HG03439 (cell line): Measurements from ENCODE around the gene AQP2.

Experiments used
- ATAC-seq: cut with Tn5 transposase; IDR thresholded peaks from one replicate; pipeline ENCODE4 v1.9.1; 2021; ENCODE audit warnings: mild to moderate bottlenecking, moderate library complexity; ENCODE audit not compliant: unreplicated experiment

Gene AQP2, protein sequence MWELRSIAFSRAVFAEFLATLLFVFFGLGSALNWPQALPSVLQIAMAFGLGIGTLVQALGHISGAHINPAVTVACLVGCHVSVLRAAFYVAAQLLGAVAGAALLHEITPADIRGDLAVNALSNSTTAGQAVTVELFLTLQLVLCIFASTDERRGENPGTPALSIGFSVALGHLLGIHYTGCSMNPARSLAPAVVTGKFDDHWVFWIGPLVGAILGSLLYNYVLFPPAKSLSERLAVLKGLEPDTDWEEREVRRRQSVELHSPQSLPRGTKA

DNA sequence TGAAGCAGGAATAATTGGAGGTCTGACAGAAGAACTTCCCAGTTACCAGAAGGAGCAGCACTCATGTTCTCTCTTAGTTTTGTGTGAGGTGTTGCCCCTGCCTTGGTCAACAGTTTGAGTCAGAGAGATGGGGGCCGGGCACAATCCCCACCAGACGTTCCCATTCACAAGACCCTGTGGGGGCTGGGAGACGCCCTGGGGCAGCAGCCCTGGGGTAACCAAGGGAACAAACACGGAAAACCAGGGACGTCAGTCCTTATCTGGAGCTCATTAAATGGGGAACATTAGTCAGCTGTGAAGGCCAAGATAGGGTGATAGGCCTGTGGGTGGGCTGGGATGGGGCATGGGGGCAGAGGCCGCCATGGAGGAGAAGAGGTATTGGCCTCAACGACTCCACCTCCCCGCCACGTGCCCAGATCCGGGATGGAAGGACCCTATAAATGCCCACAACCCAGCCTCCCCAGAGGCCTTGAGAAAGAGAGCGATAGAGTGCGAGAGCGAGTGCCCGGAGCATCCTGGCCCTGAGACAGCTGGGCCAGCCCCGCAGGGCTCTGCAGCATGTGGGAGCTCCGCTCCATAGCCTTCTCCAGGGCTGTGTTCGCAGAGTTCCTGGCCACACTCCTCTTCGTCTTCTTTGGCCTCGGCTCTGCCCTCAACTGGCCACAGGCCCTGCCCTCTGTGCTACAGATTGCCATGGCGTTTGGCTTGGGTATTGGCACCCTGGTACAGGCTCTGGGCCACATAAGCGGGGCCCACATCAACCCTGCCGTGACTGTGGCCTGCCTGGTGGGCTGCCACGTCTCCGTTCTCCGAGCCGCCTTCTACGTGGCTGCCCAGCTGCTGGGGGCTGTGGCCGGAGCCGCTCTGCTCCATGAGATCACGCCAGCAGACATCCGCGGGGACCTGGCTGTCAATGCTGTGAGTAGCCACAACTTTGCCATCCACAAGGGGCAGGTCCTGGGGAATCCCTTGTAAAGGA, at the start of gene AQP2:
Gene AQP2, plus strand, starts transcription at position 465 of the 979 bp plus-strand sequence. Its CDS starts 94 bp downstream, at position 559.
- ATAC-seq = no peak

- no peak for ATAC-seq
Observed at GRCh38 chr12:49901026-49901425, 49.5 kb upstream of the AQP2 start.

- ATAC-seq = no peak
Observed at GRCh38 chr12:49901986-49902385, 48.6 kb upstream of the AQP2 start.

DNA sequence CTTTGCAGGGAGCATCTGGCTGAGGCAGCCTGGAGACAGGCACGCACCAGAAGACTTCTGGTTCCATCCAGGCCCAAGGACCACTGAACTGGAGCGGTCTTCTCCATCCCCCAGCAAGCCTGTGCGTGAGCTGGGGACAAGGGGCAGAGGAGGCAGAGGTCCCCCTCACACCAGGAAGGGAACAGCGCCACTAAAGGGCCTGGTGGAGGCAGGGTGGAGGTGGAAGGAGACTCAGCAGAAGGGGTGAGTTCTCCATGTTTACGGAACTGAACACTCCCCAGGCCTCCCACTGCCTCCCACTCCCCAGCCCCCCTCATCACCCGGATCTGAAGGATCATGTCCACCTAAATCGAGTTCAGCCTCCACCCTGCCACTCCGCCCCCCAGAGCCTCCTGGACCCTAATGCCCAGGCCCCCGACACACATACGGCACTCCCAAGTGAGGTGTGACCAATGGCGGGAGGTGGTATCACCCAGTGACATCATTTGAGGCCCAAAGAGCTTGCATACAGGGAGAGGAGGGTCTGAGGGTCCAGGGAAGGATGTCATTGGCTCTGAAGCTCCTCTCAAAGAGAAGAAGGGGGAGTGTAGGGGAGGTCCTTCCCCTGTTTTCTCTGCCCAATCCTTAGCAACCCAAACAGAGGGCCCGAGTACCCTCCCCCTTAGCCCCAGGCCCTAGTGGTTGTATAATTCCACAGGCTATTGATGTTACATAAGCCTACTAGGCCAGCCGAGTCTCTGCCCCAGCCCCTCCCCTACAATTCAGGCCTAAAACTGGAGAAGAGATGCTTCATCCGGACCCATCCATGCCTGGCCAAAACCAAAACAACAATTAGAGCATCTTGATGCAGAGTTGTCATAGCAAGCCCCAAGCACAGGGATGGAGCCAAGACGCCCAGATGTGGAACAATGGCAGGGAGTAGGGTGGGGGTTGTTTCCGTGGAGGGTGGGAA, 47.9 kb upstream of the AQP2 start:
- ATAC-seq = no peak

GRCh38 chr12:49903351-49903699, 47.2 kb upstream of the AQP2 start:
- ATAC-seq = no peak

DNA sequence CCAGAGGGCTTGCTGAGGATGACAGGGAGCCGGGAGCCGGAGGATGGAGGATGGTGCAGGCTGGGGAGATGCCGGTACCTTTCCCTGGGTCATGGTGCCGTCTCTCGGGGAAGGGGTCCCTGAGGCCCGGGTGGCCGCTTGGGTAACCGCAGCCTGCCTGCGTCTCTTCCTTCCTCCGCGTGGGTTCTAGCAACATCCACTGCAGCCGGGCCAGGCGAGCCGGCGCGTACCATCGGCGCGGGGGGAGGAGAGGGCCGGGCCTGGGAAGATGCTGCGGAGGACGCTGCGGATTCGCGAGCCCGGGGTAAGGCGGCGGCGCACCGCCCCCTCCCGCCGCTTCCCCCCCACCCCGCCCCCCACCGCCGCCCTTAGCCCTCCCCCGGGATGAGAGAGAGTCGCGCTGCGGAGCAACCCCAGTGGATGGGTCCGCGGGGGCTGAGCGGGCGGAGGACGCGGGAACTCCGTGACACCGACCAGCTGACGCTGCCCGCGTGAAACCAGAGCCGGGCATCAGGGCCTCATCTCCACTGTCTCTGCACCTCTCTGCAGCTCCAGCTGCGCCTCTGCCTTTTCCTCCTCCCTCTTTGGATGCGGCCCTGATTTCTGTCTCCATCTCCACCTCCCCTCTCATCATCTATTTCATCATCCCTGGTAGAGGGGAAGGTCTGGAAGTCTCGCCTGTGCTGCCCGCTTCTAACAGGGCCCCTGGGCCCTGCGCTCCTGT, 46.7 kb upstream of the AQP2 start, which contains the start of gene FAIM2:
Gene FAIM2, minus strand, starts transcription at position 201 of the 724 bp plus-strand sequence. Its CDS starts 108 bp downstream, at position 93.
- ATAC-seq = no peak

- ATAC-seq = no peak
Observed at GRCh38 chr12:49904601-49905000, 45.9 kb upstream of the AQP2 start.

DNA sequence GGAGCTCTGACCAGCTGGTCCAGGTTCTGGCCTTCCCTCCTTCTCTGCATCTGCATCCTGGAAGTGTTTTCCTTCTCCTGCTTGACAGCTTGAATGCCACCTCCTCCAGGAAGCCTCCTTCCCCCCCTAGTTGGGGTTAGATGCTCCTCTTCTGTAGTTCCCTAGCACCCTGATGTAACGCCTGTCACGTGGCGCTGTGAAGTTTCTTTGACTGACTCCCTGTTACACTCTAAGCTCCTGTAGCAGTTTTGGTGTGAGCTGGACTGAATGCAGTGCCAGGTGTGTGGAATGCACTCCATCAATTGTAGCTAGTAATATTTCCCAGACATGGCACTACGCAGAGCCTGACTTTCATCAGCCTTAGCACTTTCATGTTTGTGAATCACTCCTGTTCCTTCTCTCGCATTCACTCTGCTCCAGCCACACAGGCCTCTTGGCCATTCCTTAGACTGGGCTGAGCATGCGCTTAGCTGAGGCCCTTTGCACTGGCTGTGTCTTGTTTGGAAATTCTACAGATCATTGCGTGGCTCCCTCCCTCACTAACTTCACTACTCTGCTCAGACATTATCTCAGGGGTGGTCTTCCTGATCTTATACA, 44.7 kb upstream of the AQP2 start:
- ATAC-seq = no peak

GRCh38 chr12:49907352-49907751, 43.2 kb upstream of the AQP2 start:
- no peak for ATAC-seq

- ATAC-seq = no peak
Observed at GRCh38 chr12:49909356-49909755, 41.2 kb upstream of the AQP2 start.

GRCh38 chr12:49909826-49910225, 40.7 kb upstream of the AQP2 start:
- ATAC-seq = no peak

DNA sequence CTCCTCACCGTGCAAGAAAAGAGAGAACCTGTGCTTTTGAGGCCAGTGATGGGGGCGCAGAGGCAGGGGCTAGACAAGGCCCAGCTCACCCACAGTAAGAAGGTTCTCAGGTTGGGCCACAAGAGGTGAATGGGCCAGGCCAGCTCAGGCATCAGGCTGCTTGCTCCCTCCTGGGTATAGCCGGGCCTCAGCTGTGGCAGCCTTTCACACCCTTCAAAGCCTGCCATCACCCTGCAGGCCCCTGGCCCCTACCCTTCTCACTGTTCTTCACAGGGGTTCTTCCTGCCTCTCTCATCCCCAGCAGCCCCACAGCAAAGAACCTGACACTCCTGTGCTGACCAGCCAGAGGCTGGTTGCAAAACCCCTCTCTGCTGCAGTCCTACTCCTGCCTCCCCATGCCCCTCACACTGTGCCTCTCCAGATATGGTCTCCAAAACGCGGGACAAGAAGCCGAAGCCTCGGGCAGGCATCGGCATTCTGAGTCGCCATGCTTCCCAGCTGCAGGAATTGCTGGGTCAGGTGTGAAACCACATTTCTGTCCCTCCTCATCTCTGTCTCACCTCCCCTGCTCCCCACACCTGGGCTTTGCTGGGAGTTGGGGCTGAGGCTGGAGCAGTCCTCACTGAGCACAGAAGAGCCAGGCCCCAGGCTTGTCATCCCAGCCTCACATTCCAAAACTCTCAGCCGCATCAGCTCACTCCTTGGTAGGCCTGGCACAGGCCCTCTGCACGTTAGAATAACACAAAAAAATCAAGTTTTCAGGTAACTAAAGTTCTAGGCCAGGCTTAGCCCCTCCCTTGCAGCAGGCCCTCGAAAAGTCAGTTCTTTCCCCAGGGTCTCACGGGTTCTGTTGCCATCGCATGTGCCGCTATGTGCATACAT, 40.0 kb upstream of the AQP2 start:
- ATAC-seq = no peak

- ATAC-seq = no peak
Observed at GRCh38 chr12:49911213-49911605, 39.3 kb upstream of the AQP2 start.

- no peak for ATAC-seq
Observed at GRCh38 chr12:49912345-49913255, 37.9 kb upstream of the AQP2 start.

DNA sequence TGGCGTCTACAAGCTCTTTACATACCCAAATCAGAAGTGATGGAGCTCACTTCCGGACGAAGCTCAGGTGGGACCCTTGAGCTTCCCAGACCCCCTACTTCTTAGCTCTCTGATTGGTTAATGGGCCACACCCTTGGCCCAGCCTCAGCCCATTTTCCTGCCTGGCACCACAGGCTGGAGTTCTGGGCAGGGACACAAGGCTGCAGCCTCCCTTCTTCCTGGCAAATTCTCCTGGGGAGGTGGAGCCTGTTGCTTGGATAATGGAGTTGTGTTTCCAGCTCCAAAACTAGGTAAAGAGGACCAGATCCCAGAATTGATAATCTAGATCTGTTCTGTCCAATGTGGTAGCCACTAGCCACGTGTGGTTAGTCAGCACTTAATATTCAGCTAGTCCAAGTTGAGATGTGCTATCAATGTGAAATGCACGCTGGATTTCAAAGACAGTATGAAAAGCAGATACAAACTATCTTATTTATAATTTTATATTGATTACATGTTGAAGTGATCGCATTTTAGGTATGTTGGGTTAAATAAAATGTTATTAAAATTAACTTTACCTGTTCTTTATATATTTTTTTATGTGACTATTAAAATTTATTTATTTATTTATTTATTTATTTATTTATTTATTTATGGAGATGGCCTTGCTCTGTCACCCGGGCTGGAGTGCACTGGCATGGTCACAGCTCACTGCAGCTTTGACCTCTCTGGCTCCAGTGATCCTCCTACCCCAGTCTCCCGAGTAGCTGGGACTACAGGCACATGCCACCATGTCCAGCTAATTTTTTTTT, 34.2 kb upstream of the AQP2 start:
- no peak for ATAC-seq

GRCh38 chr12:49917166-49917787, 33.3 kb upstream of the AQP2 start:
- no peak for ATAC-seq

GRCh38 chr12:49917788-49918173, 32.8 kb upstream of the AQP2 start:
- no peak for ATAC-seq
